RWPE1 (cell line): ENCODE measurements around the gene ATPAF1.
"Not testable (repeated sequence)": the region's sequence is repeated elsewhere in the genome, so short reads cannot be mapped to it uniquely, and the experiment has no call there.

ENCODE experiments used
- CTCF ChIA-PET: fragments of 350-600 bp; sonication (Branson Sonifier 250); formaldehyde crosslinking; extraction: SDS; loops from one replicate; lab custom pipeline; 2021; lab: Yijun Ruan, JAX
- POLR2A ChIA-PET: fragments of 400-600 bp; formaldehyde crosslinking; extraction: SDS; loops from one replicate; lab custom pipeline; 2020; ENCODE audit warnings: antibody characterized with exemption; ENCODE audit not compliant: low non-redundant PET; lab: Yijun Ruan, JAX
- DNase-seq: peaks from one replicate; pipeline ENCODE4 v3.0.0; 2012; ENCODE audit warnings: low spot score
- H3K27ac ChIP-seq: fragments of 450-650 bp; 2 replicates; pipeline ENCODE4 v1.5.1; 2017
- CTCF ChIP-seq: fragments of 450-650 bp; conservative IDR thresholded peaks from 2 replicates; pipeline ENCODE4 v1.5.1; 2017; ENCODE audit warnings: low read depth, mild to moderate bottlenecking

ATPAF1 gene

GRCh38 chr1:46652321-46653100 is 15.7 kb downstream of the ATPAF1 start:
- no peak for TF ChIP-seq CTCF
- CTCF ChIA-PET, result interaction anchor here (0.7 kb wide), 1 partner anchor 523 kb away, joined by 3 read pairs; no protein-coding TSS in a partner anchor
- no peak for DNase-seq
- POLR2A ChIA-PET, result no interaction called here
- H3K27ac ChIP-seq, result no peak overlapping the region

GRCh38 chr1:46651152-46651551 is 17.0 kb downstream of the ATPAF1 start:
- CTCF ChIA-PET, result not testable (repeated sequence)

GRCh38 chr1:46650491-46650890 is 17.7 kb downstream of the ATPAF1 start:
- no peak for DNase-seq
- ChIA-PET POLR2A (no interaction called here), CTCF (no interaction called here)
- H3K27ac ChIP-seq, result no peak overlapping the region
- TF ChIP-seq CTCF, result no peak

More at GRCh38 chr1:46651152-46651551, 17.0 kb downstream of the ATPAF1 start:
- POLR2A ChIA-PET, DNase-seq, H3K27ac ChIP-seq: not testable (repeated sequence)

GRCh38 chr1:46649764-46650163 is 18.4 kb downstream of the ATPAF1 start:
- no peak for DNase-seq
- POLR2A ChIA-PET, result no interaction called here
- CTCF ChIA-PET, result no interaction called here
- TF ChIP-seq CTCF, result no peak
- H3K27ac ChIP-seq, result no peak overlapping the region

- DNase-seq, result no peak
- ChIA-PET POLR2A (no interaction called here), CTCF (no interaction called here)
- TF ChIP-seq CTCF, result no peak
- no peak overlapping the region for H3K27ac ChIP-seq
Measured at GRCh38 chr1:46647611-46648010, 20.6 kb downstream of the ATPAF1 start.

- TF ChIP-seq CTCF, result no peak
- CTCF ChIA-PET, result no interaction called here
- DNase-seq, result no peak
- POLR2A ChIA-PET, result interaction anchor here (0.7 kb wide), 1 partner anchor 30 kb away, joined by 4 read pairs; the partner anchor contains the start of gene MOB3C
- no peak overlapping the region for H3K27ac ChIP-seq
Measured at GRCh38 chr1:46646844-46647243, 21.3 kb downstream of the ATPAF1 start.

GRCh38 chr1:46646331-46646730 is 21.8 kb downstream of the ATPAF1 start:
- no peak for DNase-seq
- TF ChIP-seq CTCF, result no peak
- ChIA-PET POLR2A (no interaction called here), CTCF (no interaction called here)
- H3K27ac ChIP-seq, result no peak overlapping the region
